GM12878 (cell line): ENCODE results near the gene CRMP1. TPM values are rescaled to one million over a fixed set of nuclear protein-coding genes. Genes with fewer than 3 reads are reported as not detected.

Source experiments
- ATAC-seq: fragments of 200-7000 bp; cut with Tn5 transposase; 3 replicates; pipeline ENCODE4 v1.9.1; 2020; ENCODE audit warnings: mild to moderate bottlenecking, moderate library complexity
- BruUV-seq: library from RNA; stranded (reverse); fragments of 400-500 nt; replicated peaks from 2 replicates; lab custom pipeline; 2021; lab: Mats Ljungman, UMichigan
- CTCF ChIA-PET: fragments of 300-600 bp; sonication (Branson Sonifier 250); formaldehyde crosslinking; extraction: SDS; loops from one replicate; lab custom pipeline; 2021; ENCODE audit warnings: inconsistent platforms; lab: Yijun Ruan, JAX
- POLR2A ChIA-PET: fragments of 350-600 bp; formaldehyde crosslinking; extraction: SDS; loops from one replicate; lab custom pipeline; 2021; ENCODE audit warnings: inconsistent platforms; lab: Charles Lee
- RAD21 ChIA-PET: fragments of 300-600 bp; sonication (Branson Sonifier 250); formaldehyde crosslinking; loops from one replicate; lab custom pipeline; 2023; ENCODE audit warnings: antibody characterized with exemption; ENCODE audit not compliant: unreplicated experiment; lab: Charles Lee
- SMC1A ChIA-PET: fragments of 300-600 bp; sonication (Branson Sonifier 250); formaldehyde crosslinking; loops from one replicate; lab custom pipeline; 2023; ENCODE audit not compliant: unreplicated experiment, uncharacterized antibody; lab: Charles Lee
- DNase-seq: peaks from one replicate; pipeline ENCODE4 v3.0.0-alpha.2; 2011; ENCODE audit warnings: low read depth, low spot score
- FAIRE-seq: peaks from 3 replicates; lab custom pipeline; 2011; peaks lifted over from hg19 to GRCh38; lab: Jason Lieb, UNC
- H2AFZ ChIP-seq: 2 replicates; pipeline ENCODE4 v1.6.0; 2011; ENCODE audit warnings: low read depth, low read length, control low read depth; ENCODE audit not compliant: control insufficient read depth
- H3K27ac ChIP-seq: 2 replicates; pipeline ENCODE4 v1.5.1; 2011; ENCODE audit warnings: control low read depth; ENCODE audit not compliant: control insufficient read depth, insufficient read depth
- H3K27me3 ChIP-seq, 2 experiments: replicated peaks in 1 of 2; 2 replicates each; pipeline versions ENCODE4 v1.6.0 to v1.6.1; 2011; ENCODE audit warnings: low read length in 1 of 2; ENCODE audit not compliant: control insufficient read depth in 2 of 2, insufficient read depth in 2 of 2
- H3K36me3 ChIP-seq, 2 experiments: 2 replicates each; pipeline ENCODE4 v1.5.1; 2011; ENCODE audit warnings: low read length in 1 of 2; ENCODE audit not compliant: control insufficient read depth in 2 of 2, insufficient read depth in 2 of 2
- H3K4me1 ChIP-seq: 2 replicates; pipeline ENCODE4 v1.6.1; 2011; ENCODE audit warnings: mild to moderate bottlenecking, low read length, moderate library complexity, mixed read lengths; ENCODE audit not compliant: control insufficient read depth, insufficient read depth
- H3K4me2 ChIP-seq: 2 replicates; pipeline ENCODE4 v1.6.0; 2011; ENCODE audit warnings: control low read depth; ENCODE audit not compliant: control insufficient read depth, insufficient read depth
- H3K4me3 ChIP-seq: fragments of 200-600 bp; sonication (generic); 2 replicates; pipeline ENCODE4 v1.5.1; 2016
- H3K79me2 ChIP-seq: 2 replicates; pipeline ENCODE4 v1.6.0; 2011; ENCODE audit warnings: low read length; ENCODE audit not compliant: control insufficient read depth, insufficient read depth
- H3K9ac ChIP-seq: 2 replicates; pipeline ENCODE4 v1.8.0; 2011; ENCODE audit warnings: low read length, control low read depth, mixed read lengths; ENCODE audit not compliant: control insufficient read depth, insufficient read depth
- H3K9me3 ChIP-seq: replicated peaks from 3 replicates; pipeline ENCODE4 v1.5.1; 2011; ENCODE audit warnings: mild to moderate bottlenecking, low read length; ENCODE audit not compliant: control insufficient read depth, insufficient read depth
- H4K20me1 ChIP-seq: 2 replicates; pipeline ENCODE4 v1.6.0; 2011; ENCODE audit not compliant: control insufficient read depth, insufficient read depth
- ATF7 ChIP-seq: fragments of 450-650 bp; IDR thresholded peaks from 2 replicates; pipeline ENCODE4 v1.6.1; 2016; ENCODE audit warnings: low read depth, mild to moderate bottlenecking
- BRCA1 ChIP-seq: IDR thresholded peaks from 2 replicates; pipeline ENCODE4 v1.6.1; 2011; ENCODE audit warnings: low read depth, low read length, improper control_type of control experiment
- CTCF ChIP-seq, 3 experiments: IDR thresholded peaks in 2 of 3; conservative IDR thresholded peaks in 1 of 3; 2 replicates each; pipeline ENCODE4 v1.5.1; 2011; ENCODE audit warnings: low read depth in 3 of 3, low read length in 3 of 3, mild to moderate bottlenecking in 3 of 3, control low read depth in 2 of 3, moderate library complexity in 2 of 3, inconsistent platforms in 1 of 3, mixed read lengths in 1 of 3; ENCODE audit not compliant: control insufficient read depth in 2 of 3, insufficient read depth in 1 of 3; ENCODE audit errors: extremely low read depth in 1 of 3
- GABPA ChIP-seq: IDR thresholded peaks from 2 replicates; pipeline ENCODE4 v1.6.1; 2014; ENCODE audit warnings: antibody characterized with exemption, low read depth, mild to moderate bottlenecking, inconsistent platforms
- MLLT1 ChIP-seq: fragments of 450-650 bp; IDR thresholded peaks from 2 replicates; pipeline ENCODE4 v1.6.1; 2016; ENCODE audit warnings: mild to moderate bottlenecking
- SMAD5 ChIP-seq: IDR thresholded peaks from 2 replicates; pipeline ENCODE4 v1.6.1; 2016; ENCODE audit warnings: antibody characterized with exemption, low read depth
- SMARCA5 ChIP-seq: fragments of 450-650 bp; IDR thresholded peaks from 2 replicates; pipeline ENCODE4 v1.6.1; 2017; ENCODE audit warnings: mild to moderate bottlenecking
- SMC3 ChIP-seq: IDR thresholded peaks from 2 replicates; pipeline ENCODE4 v1.6.1; 2011; ENCODE audit warnings: low read length, improper control_type of control experiment, borderline replicate concordance
- TAF1 ChIP-seq: IDR thresholded peaks from 2 replicates; pipeline ENCODE4 v1.6.1; 2011; ENCODE audit warnings: mild to moderate bottlenecking, low read depth, low read length, borderline replicate concordance
- ZNF592 ChIP-seq: fragments of 450-650 bp; IDR thresholded peaks from 2 replicates; pipeline ENCODE4 v1.6.1; 2017; ENCODE audit warnings: mild to moderate bottlenecking, moderate library complexity
- whole genome bisulfite sequencing: methylation state at CpG from one replicate; pipeline ENCODE4 v1.1.6; 2016; ENCODE audit warnings: low lambda C conversion rate; ENCODE audit not compliant: insufficient replicate concordance, insufficient coverage; ENCODE audit errors: missing lambda C conversion rate; 5-methylcytosine and 5-hydroxymethylcytosine counted together
- in situ Hi-C: fragments of 300-500 bp; cut with MboI; formaldehyde crosslinking; loops from 9 replicates; pipeline ENCODE4 v1.14.3; 2018; ENCODE audit warnings: mixed read lengths
- intact Hi-C: fragments of 100-400 bp; cut with micrococcal nuclease; formaldehyde crosslinking; loops from one replicate; pipeline ENCODE4 v1.14.2; 2022; ENCODE audit not compliant: unreplicated experiment
- polyA plus RNA-seq, 11 experiments: library from polyadenylated mRNA; depleted of rRNA in 4 of 11; unstranded in 6 of 11; stranded (reverse) in 5 of 11; fragments of >200 nt; fragmentation: Nextera tagmentation in 4 of 11; fragmentation: Illumina TruSeq in 1 of 11; extraction: Ambion mirVana in 4 of 11; extraction: Trizol in 1 of 11; gene quantifications; 1 replicate in 1 of 11; 2 replicates in 10 of 11; pipeline versions ENCODE4 v1.2.1 to v1.2.3, GENCODE V29; 2011 to 2016; ENCODE audit warnings: inconsistent platforms in 2 of 11, missing spikeins in 2 of 11, low read depth in 1 of 11
- total RNA-seq, 4 experiments: library from RNA; depleted of rRNA in 3 of 4; stranded (reverse); fragments of >200 nt in 3 of 4; fragmentation: Illumina TruSeq in 1 of 4; extraction: Trizol in 1 of 4; gene quantifications; 2 replicates each; pipeline versions ENCODE4 v1.2.1 to v1.2.3, GENCODE V29; 2013 to 2021
- TF ChIP-seq, protein P1 (sequence below): fragments of 450-650 bp; IDR thresholded peaks from 2 replicates; pipeline ENCODE4 v1.6.1; 2017; ENCODE audit warnings: low read depth, mild to moderate bottlenecking, moderate library complexity
- TF ChIP-seq, protein P2 (sequence below): fragments of 450-650 bp; formaldehyde crosslinking; IDR thresholded peaks from 2 replicates; pipeline ENCODE4 v1.4.0; 2022; ENCODE audit warnings: mild to moderate bottlenecking, moderate library complexity

CRMP1 gene
- total and polyA plus RNA-seq, 10 of the 15 experiments (the other 5 are each of a cell fraction or from before 2014, with no cell fraction given) = 0.03 to 1.4 (median 0.12) TPM; not detected in 2

DNA sequence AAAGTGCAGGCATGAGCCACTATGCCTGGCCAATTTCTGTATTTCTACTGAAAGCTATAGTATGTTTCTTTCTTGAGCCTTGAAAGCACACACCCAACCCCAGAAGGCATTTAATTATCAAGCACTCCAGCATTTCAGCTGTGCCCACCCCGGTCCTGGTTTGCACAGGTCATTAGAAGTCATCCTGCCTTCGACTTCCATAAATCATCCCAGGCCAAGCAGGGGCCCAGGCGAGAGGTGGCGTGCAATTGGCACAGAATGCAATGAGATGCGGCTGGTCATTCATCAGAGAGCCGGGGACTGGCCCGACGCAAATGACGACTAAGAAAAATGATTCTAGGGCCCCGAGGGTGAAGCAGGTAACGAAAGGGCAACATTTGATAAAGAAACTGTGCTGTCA lies 24.8 kb upstream of the CRMP1 start:
- Histone ChIP-seq H4K20me1 (no peaks in the 10 kb centered on the region), H3K27me3 (no peaks in the 10 kb centered on the region), H3K4me3 (no peak overlapping the region), H3K9ac (no peak overlapping the region), H3K4me2 (no peak overlapping the region), H3K9me3 (no peaks in the 10 kb centered on the region; the same call in 2 of the 3 replicates), H3K36me3 (no peaks in the 10 kb centered on the region), H3K79me2 (no peaks in the 10 kb centered on the region), H3K27ac (no peak overlapping the region), H3K4me1 (no peaks in the 10 kb centered on the region), H2AFZ (no peak overlapping the region)
- in situ Hi-C loops = no loop called here
- no peak for FAIRE-seq
- CTCF ChIA-PET = no interaction called here
- no peak for ATAC-seq
- no TSS peak for BruUV-seq
- SMC1A ChIA-PET = no interaction called here
- WGBS = 24% methylated on average over 11 of the region's 11 CpGs
- RAD21 ChIA-PET = no interaction called here
- DNase-seq = no peak
- POLR2A ChIA-PET = no interaction called here
- intact Hi-C loops = no loop called here
- TF ChIP-seq, protein P1, sequence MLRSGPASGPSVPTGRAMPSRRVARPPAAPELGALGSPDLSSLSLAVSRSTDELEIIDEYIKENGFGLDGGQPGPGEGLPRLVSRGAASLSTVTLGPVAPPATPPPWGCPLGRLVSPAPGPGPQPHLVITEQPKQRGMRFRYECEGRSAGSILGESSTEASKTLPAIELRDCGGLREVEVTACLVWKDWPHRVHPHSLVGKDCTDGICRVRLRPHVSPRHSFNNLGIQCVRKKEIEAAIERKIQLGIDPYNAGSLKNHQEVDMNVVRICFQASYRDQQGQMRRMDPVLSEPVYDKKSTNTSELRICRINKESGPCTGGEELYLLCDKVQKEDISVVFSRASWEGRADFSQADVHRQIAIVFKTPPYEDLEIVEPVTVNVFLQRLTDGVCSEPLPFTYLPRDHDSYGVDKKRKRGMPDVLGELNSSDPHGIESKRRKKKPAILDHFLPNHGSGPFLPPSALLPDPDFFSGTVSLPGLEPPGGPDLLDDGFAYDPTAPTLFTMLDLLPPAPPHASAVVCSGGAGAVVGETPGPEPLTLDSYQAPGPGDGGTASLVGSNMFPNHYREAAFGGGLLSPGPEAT = no peak
- TF ChIP-seq MLLT1 (no peak), SMAD5 (no peak), GABPA (no peak), CTCF (IDR thresholded peaks at IDR 0.05 in 2 of 3, conservative IDR thresholded peaks at IDR 0.05 in 1 of 3; ENCODE audit: control insufficient read depth in 2 of 3, extremely low read depth in 1 of 3, insufficient read depth in 1 of 3, low read depth in 3 of 3, low read length in 3 of 3) (no peak), SMARCA5 (no peak), ZNF592 (no peak), TAF1 (no peak), BRCA1 (no peak), ATF7 (no peak), SMC3 (no peak)
- TF ChIP-seq, protein P2, sequence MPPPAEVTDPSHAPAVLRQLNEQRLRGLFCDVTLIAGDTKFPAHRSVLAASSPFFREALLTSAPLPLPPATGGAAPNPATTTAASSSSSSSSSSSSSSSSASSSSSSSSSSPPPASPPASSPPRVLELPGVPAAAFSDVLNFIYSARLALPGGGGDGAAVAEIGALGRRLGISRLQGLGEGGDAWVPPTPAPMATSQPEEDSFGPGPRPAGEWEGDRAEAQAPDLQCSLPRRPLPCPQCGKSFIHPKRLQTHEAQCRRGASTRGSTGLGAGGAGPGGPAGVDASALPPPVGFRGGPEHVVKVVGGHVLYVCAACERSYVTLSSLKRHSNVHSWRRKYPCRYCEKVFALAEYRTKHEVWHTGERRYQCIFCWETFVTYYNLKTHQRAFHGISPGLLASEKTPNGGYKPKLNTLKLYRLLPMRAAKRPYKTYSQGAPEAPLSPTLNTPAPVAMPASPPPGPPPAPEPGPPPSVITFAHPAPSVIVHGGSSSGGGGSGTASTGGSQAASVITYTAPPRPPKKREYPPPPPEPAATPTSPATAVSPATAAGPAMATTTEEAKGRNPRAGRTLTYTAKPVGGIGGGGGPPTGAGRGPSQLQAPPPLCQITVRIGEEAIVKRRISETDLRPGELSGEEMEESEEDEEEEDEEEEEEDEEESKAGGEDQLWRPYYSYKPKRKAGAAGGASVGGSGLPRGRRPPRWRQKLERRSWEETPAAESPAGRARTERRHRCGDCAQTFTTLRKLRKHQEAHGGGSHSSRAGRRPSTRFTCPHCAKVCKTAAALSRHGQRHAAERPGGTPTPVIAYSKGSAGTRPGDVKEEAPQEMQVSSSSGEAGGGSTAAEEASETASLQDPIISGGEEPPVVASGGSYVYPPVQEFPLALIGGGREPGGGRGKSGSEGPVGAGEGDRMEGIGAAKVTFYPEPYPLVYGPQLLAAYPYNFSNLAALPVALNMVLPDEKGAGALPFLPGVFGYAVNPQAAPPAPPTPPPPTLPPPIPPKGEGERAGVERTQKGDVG = no peak
